H9 (cell line): ENCODE measurements around the gene HMX1. TPM values are rescaled to one million over a fixed set of nuclear protein-coding genes. Genes with fewer than 3 reads are reported as not detected.

Source experiments
- DNase-seq: peaks from one replicate; pipeline ENCODE4 v3.0.0-alpha.2; 2017
- H2AFZ ChIP-seq: one replicate; pipeline ENCODE4 v1.6.1; 2013; ENCODE audit warnings: mild to moderate bottlenecking, low read length, control low read depth, moderate library complexity
- H2AK5ac ChIP-seq: 2 replicates; pipeline ENCODE4 v1.6.1; 2013; ENCODE audit warnings: low read length, control low read depth, mixed read lengths; ENCODE audit not compliant: insufficient read length
- H2BK120ac ChIP-seq: one replicate; pipeline ENCODE4 v1.6.1; 2013; ENCODE audit warnings: low read depth, mild to moderate bottlenecking, low read length, control low read depth, inconsistent platforms; ENCODE audit not compliant: poor library complexity, severe bottlenecking
- H2BK12ac ChIP-seq: 2 replicates; pipeline ENCODE4 v1.6.1; 2013; ENCODE audit warnings: low read length, control low read depth, mixed read lengths, low read depth; ENCODE audit not compliant: insufficient read length
- H2BK15ac ChIP-seq: 2 replicates; pipeline ENCODE4 v1.6.1; 2013; ENCODE audit warnings: low read depth, low read length, control low read depth
- H2BK20ac ChIP-seq: one replicate; pipeline ENCODE4 v1.6.1; 2013; ENCODE audit warnings: low read depth, mild to moderate bottlenecking, low read length, control low read depth, inconsistent platforms; ENCODE audit not compliant: poor library complexity, severe bottlenecking
- H2BK5ac ChIP-seq: 2 replicates; pipeline ENCODE4 v1.6.1; 2013; ENCODE audit warnings: low read length, control low read depth, mixed read lengths; ENCODE audit not compliant: insufficient read length
- H3K14ac ChIP-seq: 2 replicates; pipeline ENCODE4 v1.6.1; 2013; ENCODE audit warnings: low read length, control low read depth; ENCODE audit not compliant: insufficient read depth
- H3K18ac ChIP-seq: 2 replicates; pipeline ENCODE4 v1.6.1; 2013; ENCODE audit warnings: low read depth, mild to moderate bottlenecking, mixed read lengths, low read length, control low read depth; ENCODE audit not compliant: insufficient read length
- H3K23ac ChIP-seq: 2 replicates; pipeline ENCODE4 v1.6.1; 2013; ENCODE audit warnings: low read length, control low read depth, mixed read lengths, low read depth; ENCODE audit not compliant: insufficient read length
- H3K23me2 ChIP-seq: 2 replicates; pipeline ENCODE4 v1.6.1; 2013; ENCODE audit warnings: low read depth, mild to moderate bottlenecking, mixed read lengths, low read length, control low read depth; ENCODE audit not compliant: insufficient read length, poor library complexity, severe bottlenecking
- H3K27ac ChIP-seq: 2 replicates; pipeline ENCODE4 v1.5.1; 2013; ENCODE audit warnings: low read length, control low read depth, mixed read lengths, low read depth; ENCODE audit not compliant: insufficient read length
- H3K27me3 ChIP-seq: 2 replicates; pipeline ENCODE4 v1.6.1; 2013; ENCODE audit warnings: low read length, control low read depth, inconsistent platforms; ENCODE audit not compliant: insufficient read depth
- H3K4ac ChIP-seq: 2 replicates; pipeline ENCODE4 v1.6.1; 2013; ENCODE audit warnings: low read depth, mild to moderate bottlenecking, control low read depth, inconsistent platforms, low read length, moderate library complexity
- H3K4me1 ChIP-seq: 2 replicates; pipeline ENCODE4 v1.6.1; 2013; ENCODE audit warnings: low read length, control low read depth, inconsistent platforms; ENCODE audit not compliant: insufficient read depth
- H3K4me2 ChIP-seq: 2 replicates; pipeline ENCODE4 v1.6.1; 2013; ENCODE audit warnings: low read length, control low read depth, mixed read lengths; ENCODE audit not compliant: insufficient read length, insufficient read depth
- H3K56ac ChIP-seq: 2 replicates; pipeline ENCODE4 v1.6.1; 2013; ENCODE audit warnings: low read depth, mild to moderate bottlenecking, mixed read lengths, low read length, control low read depth; ENCODE audit not compliant: insufficient read length
- H3K79me1 ChIP-seq: 2 replicates; pipeline ENCODE4 v1.6.1; 2013; ENCODE audit warnings: low read depth, mild to moderate bottlenecking, moderate library complexity, low read length, control low read depth, inconsistent platforms; ENCODE audit not compliant: insufficient read depth, poor library complexity, severe bottlenecking
- H3K79me2 ChIP-seq: 2 replicates; pipeline ENCODE4 v1.6.1; 2013; ENCODE audit warnings: low read length, control low read depth, inconsistent platforms; ENCODE audit not compliant: insufficient read depth
- H3K9ac ChIP-seq: 2 replicates; pipeline ENCODE4 v1.6.1; 2013; ENCODE audit warnings: low read length, control low read depth, mixed read lengths; ENCODE audit not compliant: insufficient read length; ENCODE audit errors: extremely low read depth
- H3K9me3 ChIP-seq: one replicate; pipeline ENCODE4 v1.6.1; 2013; ENCODE audit warnings: low read depth, low read length, inconsistent platforms; ENCODE audit not compliant: control insufficient read depth
- H3T11ph ChIP-seq: one replicate; pipeline ENCODE4 v1.6.1; 2013; ENCODE audit warnings: mild to moderate bottlenecking, low read length, control low read depth, inconsistent platforms
- H4K20me1 ChIP-seq: one replicate; pipeline ENCODE4 v1.6.1; 2013; ENCODE audit not compliant: control insufficient read depth, insufficient read length, insufficient read depth
- H4K5ac ChIP-seq: 2 replicates; pipeline ENCODE4 v1.6.1; 2013; ENCODE audit warnings: low read depth, mild to moderate bottlenecking, mixed read lengths, low read length, control low read depth; ENCODE audit not compliant: insufficient read length
- H4K8ac ChIP-seq: replicated peaks from 2 replicates; pipeline ENCODE4 v1.6.1; 2013; ENCODE audit warnings: low read length, control low read depth, mixed read lengths, low read depth; ENCODE audit not compliant: insufficient read length
- H4K91ac ChIP-seq: 2 replicates; pipeline ENCODE4 v1.6.1; 2013; ENCODE audit warnings: low read depth, mild to moderate bottlenecking, moderate library complexity, mixed read lengths, low read length, control low read depth; ENCODE audit not compliant: insufficient read length
- H3K27ac Mint-ChIP-seq, 3 experiments: 2 replicates in 2 of 3; 3 replicates in 1 of 3; pipeline ENCODE4 v1.8.0; 2020 to 2021; ENCODE audit warnings: mixed read lengths in 3 of 3, mild to moderate bottlenecking in 1 of 3, moderate library complexity in 1 of 3
- H3K27me3 Mint-ChIP-seq: 2 replicates; pipeline ENCODE4 v1.8.0; 2021; ENCODE audit warnings: low read depth, mild to moderate bottlenecking, moderate library complexity, mixed read lengths
- H3K36me3 Mint-ChIP-seq, 3 experiments: 2 replicates in 2 of 3; 3 replicates in 1 of 3; pipeline ENCODE4 v1.8.0; 2020 to 2021; ENCODE audit warnings: low read depth in 3 of 3, mixed read lengths in 3 of 3; ENCODE audit not compliant: insufficient read depth in 1 of 3
- H3K4me1 Mint-ChIP-seq, 2 experiments: 2 replicates each; pipeline ENCODE4 v1.8.0; 2020; ENCODE audit warnings: mixed read lengths in 2 of 2
- H3K4me3 Mint-ChIP-seq, 2 experiments: 2 replicates in 1 of 2; 3 replicates in 1 of 2; pipeline ENCODE4 v1.8.0; 2020 to 2021; ENCODE audit warnings: mild to moderate bottlenecking in 2 of 2, mixed read lengths in 2 of 2, moderate library complexity in 1 of 2
- H3K9me3 Mint-ChIP-seq, 2 experiments: 2 replicates in 1 of 2; 3 replicates in 1 of 2; pipeline ENCODE4 v1.8.0; 2020; ENCODE audit warnings: mild to moderate bottlenecking in 2 of 2, mixed read lengths in 2 of 2, moderate library complexity in 1 of 2
- WGBS: extraction: QIAGEN DNeasy Blood & Tissue Kit; methylation state at CpG from one replicate; pipeline ENCODE4 v1.1.7; 2013; ENCODE audit warnings: missing lambda C conversion rate, low lambda C conversion rate, mixed read lengths; ENCODE audit not compliant: insufficient read length; ENCODE audit errors: extremely low coverage; 5-methylcytosine and 5-hydroxymethylcytosine counted together
- total RNA-seq: library from RNA; stranded (reverse); gene quantifications from 2 replicates; pipeline ENCODE4 v1.2.1, GENCODE V29; 2021
- TF ChIP-seq, protein P1 (sequence below): fragments of 200-600 bp; sonication (generic); conservative IDR thresholded peaks from 3 replicates; pipeline ENCODE4 v1.8.0; 2021; ENCODE audit warnings: antibody characterized with exemption, mild to moderate bottlenecking

Gene HMX1
- total RNA-seq, 1 experiment from 2014 or later, result 0.26 TPM

- H3K27me3 Mint-ChIP-seq, result peaks cover 91% of the 10 kb centered on the region
- DNase-seq, result no peak
- H3K18ac ChIP-seq, result no peak overlapping the region
- H3K27ac Mint-ChIP-seq, result no peak overlapping the region
- H3K56ac ChIP-seq, result no peak overlapping the region
- peaks cover 3 to 10% of the 10 kb centered on the region in 2 experiments; a peak in 2 of 5 replicates for H3K9me3 Mint-ChIP-seq
- H4K8ac ChIP-seq, result no peak overlapping the region
- no peak overlapping the region for H2BK120ac ChIP-seq
- H2AFZ ChIP-seq, result no peak overlapping the region
- H3K79me2 ChIP-seq, result no peaks in the 10 kb centered on the region
- peaks cover 7 to 34% of the 10 kb centered on the region in 2 experiments for H3K4me1 Mint-ChIP-seq
- H2BK15ac ChIP-seq, result no peak overlapping the region
- H3K9ac ChIP-seq, result no peak overlapping the region
- H3K27ac ChIP-seq, result no peak overlapping the region
- H3K23me2 ChIP-seq, result no peaks in the 10 kb centered on the region
- H3K79me1 ChIP-seq, result no peaks in the 10 kb centered on the region
- H3K14ac ChIP-seq, result no peak overlapping the region; the same call in 1 of the 2 replicates
- peaks cover 92% of the 10 kb centered on the region for H3K27me3 ChIP-seq
- H3K4ac ChIP-seq, result no peak overlapping the region
- no peak overlapping the region for H2AK5ac ChIP-seq
- H3K4me2 ChIP-seq, result no peak overlapping the region
- peaks cover 0 to 2% (median 0%) of the 10 kb centered on the region in 3 experiments; a peak in 1 of 7 replicates for H3K36me3 Mint-ChIP-seq
- H2BK5ac ChIP-seq, result no peak overlapping the region
- H3K23ac ChIP-seq, result no peak overlapping the region
- TF ChIP-seq, protein P1, sequence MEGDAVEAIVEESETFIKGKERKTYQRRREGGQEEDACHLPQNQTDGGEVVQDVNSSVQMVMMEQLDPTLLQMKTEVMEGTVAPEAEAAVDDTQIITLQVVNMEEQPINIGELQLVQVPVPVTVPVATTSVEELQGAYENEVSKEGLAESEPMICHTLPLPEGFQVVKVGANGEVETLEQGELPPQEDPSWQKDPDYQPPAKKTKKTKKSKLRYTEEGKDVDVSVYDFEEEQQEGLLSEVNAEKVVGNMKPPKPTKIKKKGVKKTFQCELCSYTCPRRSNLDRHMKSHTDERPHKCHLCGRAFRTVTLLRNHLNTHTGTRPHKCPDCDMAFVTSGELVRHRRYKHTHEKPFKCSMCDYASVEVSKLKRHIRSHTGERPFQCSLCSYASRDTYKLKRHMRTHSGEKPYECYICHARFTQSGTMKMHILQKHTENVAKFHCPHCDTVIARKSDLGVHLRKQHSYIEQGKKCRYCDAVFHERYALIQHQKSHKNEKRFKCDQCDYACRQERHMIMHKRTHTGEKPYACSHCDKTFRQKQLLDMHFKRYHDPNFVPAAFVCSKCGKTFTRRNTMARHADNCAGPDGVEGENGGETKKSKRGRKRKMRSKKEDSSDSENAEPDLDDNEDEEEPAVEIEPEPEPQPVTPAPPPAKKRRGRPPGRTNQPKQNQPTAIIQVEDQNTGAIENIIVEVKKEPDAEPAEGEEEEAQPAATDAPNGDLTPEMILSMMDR, result no peak
- no peak overlapping the region for H2BK20ac ChIP-seq
- H4K20me1 ChIP-seq, result no peaks in the 10 kb centered on the region
- no peaks in the 10 kb centered on the region for H3K9me3 ChIP-seq
- H4K91ac ChIP-seq, result no peak overlapping the region
- no peak overlapping the region for H2BK12ac ChIP-seq
- H3K4me1 ChIP-seq, result no peaks in the 10 kb centered on the region
- WGBS, result no CpG with 5 or more reads among the region's 90 CpGs
- no peak overlapping the region for H4K5ac ChIP-seq
- H3T11ph ChIP-seq, result no peak overlapping the region
- H3K4me3 Mint-ChIP-seq, result no peak overlapping the region
Measured at GRCh38 chr4:8867624-8868320, 3.9 kb downstream of the HMX1 start.
